ENCODE measurements around the gene ARID1B. TPM values are rescaled to one million over a fixed set of nuclear protein-coding genes. Genes with fewer than 3 reads are reported as not detected.

The ARID1B gene
- total and polyA plus RNA-seq, 2 of the 13 experiments (the other 11 are each of a cell fraction or from before 2014, with no cell fraction given), result 20.1 to 32.6 TPM

GRCh38 chr6:157221049-157221816 is 444.1 kb downstream of the ARID1B start (continued):
- TF ChIP-seq ATF6 (CRISPR knock-in tag; conservative IDR thresholded peaks at IDR 0.05) (no peak), ZKSCAN5 (CRISPR knock-in tag; IDR thresholded peaks at IDR 0.05) (no peak), ZC3H4 (CRISPR knock-in tag; IDR thresholded peaks at IDR 0.05; ENCODE audit: borderline replicate concordance) (peak; percentile 28; the same call in 1 of the 2 replicates), ZKSCAN1 (IDR thresholded peaks at IDR 0.05; ENCODE audit: low read length) (no peak), ZNF580 (CRISPR knock-in tag; IDR thresholded peaks at IDR 0.05; ENCODE audit: borderline replicate concordance, low read depth) (no peak), ARID2 (CRISPR knock-in tag; IDR thresholded peaks at IDR 0.05; ENCODE audit: borderline replicate concordance) (peak; percentile 78; the same call in 1 of the 2 replicates), KLF15 (CRISPR knock-in tag; IDR thresholded peaks at IDR 0.05; ENCODE audit: borderline replicate concordance) (no peak), ZNF18 (CRISPR knock-in tag; IDR thresholded peaks at IDR 0.05; ENCODE audit: insufficient replicate concordance) (no peak), ZNF737 (CRISPR knock-in tag; IDR thresholded peaks at IDR 0.05; ENCODE audit: borderline replicate concordance) (no peak), ISX (CRISPR knock-in tag; conservative IDR thresholded peaks at IDR 0.05) (no peak), ZNF264 (CRISPR knock-in tag; IDR thresholded peaks at IDR 0.05) (no peak), ZNF354B (CRISPR knock-in tag; IDR thresholded peaks at IDR 0.05) (peak; percentile 50; the same call in 1 of the 2 replicates), PHF5A (CRISPR knock-in tag; IDR thresholded peaks at IDR 0.05; ENCODE audit: low read depth, unreplicated experiment) (no peak), XRCC5 (optimal IDR thresholded peaks at IDR 0.05; ENCODE audit: low read length) (peak; percentile 71), SNAPC4 (CRISPR knock-in tag; IDR thresholded peaks at IDR 0.05) (no peak), KAT8 (CRISPR knock-in tag; IDR thresholded peaks at IDR 0.05) (peak; percentile 80), ZNF263 (CRISPR knock-in tag; IDR thresholded peaks at IDR 0.05) (no peak)
